IMR-90 (cell line): Measurements from ENCODE around the gene LENG9. TPM values are rescaled to one million over a fixed set of nuclear protein-coding genes. Genes with fewer than 3 reads are reported as not detected.

ENCODE experiments used
- ATAC-seq: fragments of 200-7000 bp; cut with Tn5 transposase; 2 replicates; pipeline ENCODE4 v1.9.1; 2020; ENCODE audit warnings: low read depth, mild to moderate bottlenecking, moderate library complexity
- BruUV-seq: library from RNA; stranded (reverse); fragments of 400-500 nt; replicated peaks from 2 replicates; lab custom pipeline; 2021; lab: Mats Ljungman, UMichigan
- CTCF ChIA-PET: fragments of 300-600 bp; formaldehyde crosslinking; extraction: SDS; loops from one replicate; lab custom pipeline; 2021; ENCODE audit warnings: antibody characterized with exemption; lab: Yijun Ruan, JAX
- POLR2A ChIA-PET: fragments of 300-600 bp; sonication (Branson Sonifier 250); formaldehyde crosslinking; loops from one replicate; lab custom pipeline; 2022; ENCODE audit warnings: antibody characterized with exemption; ENCODE audit not compliant: unreplicated experiment; lab: Charles Lee
- DNase-seq: peaks from one replicate; pipeline ENCODE4 v3.0.0; 2013
- H2AFZ ChIP-seq: replicated peaks from 2 replicates; pipeline ENCODE3; 2013; ENCODE audit warnings: low read length, mild to moderate bottlenecking; ENCODE audit not compliant: poor library complexity
- H2AK5ac ChIP-seq: 2 replicates; pipeline ENCODE4 v1.6.1; 2013; ENCODE audit warnings: low read depth, low read length, inconsistent platforms
- H2AK9ac ChIP-seq: replicated peaks from 2 replicates; pipeline ENCODE3; 2013; ENCODE audit warnings: mild to moderate bottlenecking, low read depth, low read length, moderate library complexity; ENCODE audit not compliant: poor library complexity
- H2BK120ac ChIP-seq: 2 replicates; pipeline ENCODE4 v1.6.1; 2013; ENCODE audit warnings: low read depth, low read length, inconsistent platforms
- H2BK15ac ChIP-seq: 3 replicates; pipeline ENCODE4 v1.6.1; 2013; ENCODE audit warnings: low read depth, low read length, inconsistent platforms
- H2BK20ac ChIP-seq: 2 replicates; pipeline ENCODE4 v1.6.1; 2013; ENCODE audit warnings: low read depth, mild to moderate bottlenecking, inconsistent platforms, low read length, moderate library complexity
- H2BK5ac ChIP-seq: 2 replicates; pipeline ENCODE4 v1.6.1; 2013; ENCODE audit warnings: mild to moderate bottlenecking, low read depth, low read length, inconsistent platforms; ENCODE audit not compliant: poor library complexity, severe bottlenecking
- H3K14ac ChIP-seq: replicated peaks from 2 replicates; pipeline ENCODE4 v1.6.1; 2013; ENCODE audit warnings: low read depth, low read length, inconsistent platforms
- H3K18ac ChIP-seq: 2 replicates; pipeline ENCODE4 v1.6.1; 2013; ENCODE audit warnings: low read depth, low read length, control low read depth
- H3K23ac ChIP-seq: 2 replicates; pipeline ENCODE4 v1.6.1; 2013; ENCODE audit warnings: low read depth, low read length, inconsistent platforms
- H3K27ac ChIP-seq: 2 replicates; pipeline ENCODE4 v1.5.1; 2013; ENCODE audit warnings: mild to moderate bottlenecking, control low read depth, low read length; ENCODE audit not compliant: insufficient read depth
- H3K27me3 ChIP-seq: 2 replicates; pipeline ENCODE4 v1.6.1; 2013; ENCODE audit warnings: low read length; ENCODE audit not compliant: control insufficient read depth, insufficient read depth
- H3K36me3 ChIP-seq: 2 replicates; pipeline ENCODE4 v1.6.1; 2013; ENCODE audit warnings: low read length, mixed read lengths; ENCODE audit not compliant: control insufficient read depth, insufficient read depth
- H3K4ac ChIP-seq: 2 replicates; pipeline ENCODE4 v1.6.1; 2013; ENCODE audit warnings: low read depth, low read length, inconsistent platforms
- H3K4me1 ChIP-seq: 2 replicates; pipeline ENCODE4 v1.6.1; 2013; ENCODE audit warnings: low read length, mixed read lengths; ENCODE audit not compliant: control insufficient read depth, insufficient read depth
- H3K4me2 ChIP-seq: 2 replicates; pipeline ENCODE4 v1.6.1; 2013; ENCODE audit warnings: low read depth, mild to moderate bottlenecking, control low read depth, low read length, moderate library complexity
- H3K4me3 ChIP-seq: 2 replicates; pipeline ENCODE4 v1.5.1; 2013; ENCODE audit warnings: low read depth, mild to moderate bottlenecking, control low read depth, low read length, moderate library complexity; ENCODE audit not compliant: insufficient read depth
- H3K56ac ChIP-seq: 2 replicates; pipeline ENCODE4 v1.6.1; 2013; ENCODE audit warnings: low read length, inconsistent platforms; ENCODE audit not compliant: insufficient read depth; ENCODE audit errors: extremely low read depth
- H3K79me1 ChIP-seq, 2 experiments: 2 replicates each; pipeline ENCODE4 v1.6.1; 2013; ENCODE audit warnings: low read length in 2 of 2, inconsistent platforms in 1 of 2, low read depth in 1 of 2
- H3K9ac ChIP-seq: 2 replicates; pipeline ENCODE4 v1.6.1; 2013; ENCODE audit warnings: low read depth, low read length, control low read depth
- H3K9me1 ChIP-seq: 2 replicates; pipeline ENCODE4 v1.6.1; 2013; ENCODE audit warnings: low read length, inconsistent platforms; ENCODE audit not compliant: insufficient read depth
- H3K9me3 ChIP-seq: 2 replicates; pipeline ENCODE4 v1.6.1; 2013; ENCODE audit warnings: low read length; ENCODE audit not compliant: control insufficient read depth, insufficient read depth
- H4K20me1 ChIP-seq: 2 replicates; pipeline ENCODE4 v1.6.1; 2013; ENCODE audit warnings: low read length, inconsistent platforms; ENCODE audit not compliant: insufficient read depth
- H4K5ac ChIP-seq: 2 replicates; pipeline ENCODE4 v1.6.1; 2013; ENCODE audit warnings: mild to moderate bottlenecking, low read depth, low read length, control low read depth
- H4K8ac ChIP-seq, 2 experiments: 2 replicates each; pipeline ENCODE4 v1.6.1; 2013; ENCODE audit warnings: low read depth in 2 of 2, low read length in 2 of 2, control low read depth in 1 of 2, inconsistent platforms in 1 of 2
- H4K91ac ChIP-seq: 2 replicates; pipeline ENCODE4 v1.6.1; 2013; ENCODE audit warnings: low read depth, low read length, inconsistent platforms; ENCODE audit not compliant: insufficient read depth
- BHLHE40 ChIP-seq: fragments of 150-350 bp; IDR thresholded peaks from 2 replicates; pipeline ENCODE4 v1.6.1; 2016; ENCODE audit warnings: mild to moderate bottlenecking, low read depth, low read length
- CEBPB ChIP-seq: IDR thresholded peaks from 2 replicates; pipeline ENCODE4 v1.6.1; 2012; ENCODE audit warnings: low read depth, low read length, improper control_type of control experiment
- CHD1 ChIP-seq: IDR thresholded peaks from 2 replicates; pipeline ENCODE4 v1.6.1; 2012; ENCODE audit warnings: low read depth, low read length, improper control_type of control experiment
- ELK1 ChIP-seq: fragments of 150-350 bp; IDR thresholded peaks from 2 replicates; pipeline ENCODE4 v1.6.1; 2016; ENCODE audit warnings: low read depth, mild to moderate bottlenecking, low read length, moderate library complexity, borderline replicate concordance
- FOS ChIP-seq: fragments of 150-350 bp; IDR thresholded peaks from 2 replicates; pipeline ENCODE4 v1.6.1; 2016; ENCODE audit warnings: low read depth, low read length
- MAZ ChIP-seq: IDR thresholded peaks from 2 replicates; pipeline ENCODE4 v1.6.1; 2012; ENCODE audit warnings: low read depth, mild to moderate bottlenecking, low read length, improper control_type of control experiment, moderate library complexity, borderline replicate concordance
- NFE2L2 ChIP-seq: fragments of 150-350 bp; IDR thresholded peaks from 2 replicates; pipeline ENCODE4 v1.6.1; 2016; ENCODE audit warnings: low read depth, mild to moderate bottlenecking, low read length
- POLR2A ChIP-seq: IDR thresholded peaks from 2 replicates; pipeline ENCODE4 v1.6.1; 2012; ENCODE audit warnings: mild to moderate bottlenecking, low read depth, low read length
- RAD21 ChIP-seq: IDR thresholded peaks from 2 replicates; pipeline ENCODE4 v1.6.1; 2012; ENCODE audit warnings: low read length, improper control_type of control experiment
- RCOR1 ChIP-seq: IDR thresholded peaks from 2 replicates; pipeline ENCODE4 v1.6.1; 2012; ENCODE audit warnings: mild to moderate bottlenecking, low read length, improper control_type of control experiment; ENCODE audit not compliant: insufficient replicate concordance
- RFX5 ChIP-seq: IDR thresholded peaks from 2 replicates; pipeline ENCODE4 v1.8.0; 2012; ENCODE audit warnings: low read depth, mild to moderate bottlenecking, low read length, moderate library complexity
- SMC3 ChIP-seq: fragments of 150-350 bp; IDR thresholded peaks from 2 replicates; pipeline ENCODE4 v1.6.1; 2016; ENCODE audit warnings: low read depth, mild to moderate bottlenecking, antibody characterized with exemption, low read length, moderate library complexity
- USF2 ChIP-seq: fragments of 150-350 bp; IDR thresholded peaks from 2 replicates; pipeline ENCODE4 v1.6.1; 2017; ENCODE audit warnings: mild to moderate bottlenecking, antibody characterized with exemption, low read length, low read depth
- WGBS, 2 experiments: methylation state at CpG; one replicate each; pipeline versions ENCODE4 v1.1.5 to v1.1.7; 2013; ENCODE audit warnings: missing lambda C conversion rate in 2 of 2; ENCODE audit not compliant: insufficient read length in 1 of 2; ENCODE audit errors: extremely low coverage in 2 of 2; 5-methylcytosine and 5-hydroxymethylcytosine counted together
- dilution Hi-C: fragments of 300-500 bp; cut with HindIII; formaldehyde crosslinking; loops from one replicate; pipeline ENCODE4 v1.14.3; 2018; ENCODE audit warnings: low sequenced_read_pairs; ENCODE audit not compliant: unreplicated experiment
- in situ Hi-C: fragments of 300-500 bp; cut with MboI; formaldehyde crosslinking; loops from 3 replicates; pipeline ENCODE4 v1.14.3; 2019; ENCODE audit warnings: low sequenced_read_pairs, inconsistent platforms, mixed read lengths
- intact Hi-C: fragments of 100-400 bp; cut with micrococcal nuclease; formaldehyde crosslinking; loops from 2 replicates; pipeline ENCODE4 v1.10.0; 2022
- polyA plus RNA-seq, 3 experiments: library from polyadenylated mRNA; depleted of rRNA; stranded (reverse); fragments of >200 nt; gene quantifications; 2 replicates each; pipeline ENCODE4 v1.2.3, GENCODE V29; 2012; ENCODE audit warnings: low replicate concordance in 1 of 3
- total RNA-seq: library from RNA; depleted of rRNA; stranded (reverse); fragments of >200 nt; gene quantifications from 2 replicates; pipeline ENCODE4 v1.2.3, GENCODE V29; 2012

The LENG9 gene
- total and polyA plus RNA-seq, 2 of the 4 experiments (the other 2 are of a cell fraction) = 0.94 to 1.1 TPM

- no peak for TF ChIP-seq CEBPB
Observed at GRCh38 chr19:54418930-54419800, 44.4 kb downstream of the LENG9 start (continued).

GRCh38 chr19:54418030-54418929, 45.3 kb downstream of the LENG9 start:
- H2AFZ ChIP-seq = peak overlapping the region; percentile 44
- no peak overlapping the region for H2BK20ac ChIP-seq
- no peak overlapping the region for H3K4ac ChIP-seq
- no peak overlapping the region for H2BK5ac ChIP-seq
- no peak overlapping the region for H4K5ac ChIP-seq
- H3K27ac ChIP-seq = no peak overlapping the region
- H4K20me1 ChIP-seq = no peaks in the 10 kb centered on the region
- peaks cover 3% of the 10 kb centered on the region; the same call in 1 of the 2 replicates for H3K9me1 ChIP-seq
- peak; percentile 19 for DNase-seq
- no peak overlapping the region; the same call in 1 of the 2 replicates for H3K4me2 ChIP-seq
- no peak overlapping the region for H4K8ac ChIP-seq
- no peak overlapping the region for H4K91ac ChIP-seq
- no peak overlapping the region for H3K23ac ChIP-seq
- H2BK15ac ChIP-seq = no peak overlapping the region
- H2AK9ac ChIP-seq = no peak overlapping the region
- dilution Hi-C loops = no loop called here
- H3K9me3 ChIP-seq = peaks cover 4% of the 10 kb centered on the region; the same call in 1 of the 2 replicates
- H3K56ac ChIP-seq = no peak overlapping the region
- no peaks in the 10 kb centered on the region for H3K79me1 ChIP-seq
- WGBS, 2 experiments = 33% methylated on average over 4 of the region's 25 CpGs; no CpG with 5 or more reads in 1 of the 2 experiments
- in situ Hi-C loops = no loop called here
- ChIA-PET POLR2A (no interaction called here), CTCF (no interaction called here)
- H3K14ac ChIP-seq = no peak overlapping the region
- BruUV-seq = no TSS peak
- no peak overlapping the region for H3K18ac ChIP-seq
- peak; percentile 54 for ATAC-seq
- H3K36me3 ChIP-seq = no peaks in the 10 kb centered on the region
- no peak overlapping the region for H2BK120ac ChIP-seq
- no peak overlapping the region for H3K4me3 ChIP-seq
- no peak overlapping the region for H3K9ac ChIP-seq
- no peak overlapping the region for H2AK5ac ChIP-seq
- intact Hi-C loops = no loop called here
- H3K27me3 ChIP-seq = peaks cover 35% of the 10 kb centered on the region
- no peaks in the 10 kb centered on the region for H3K4me1 ChIP-seq
- TF ChIP-seq CHD1 (no peak), USF2 (no peak), RCOR1 (no peak), POLR2A (no peak), NFE2L2 (no peak), MAZ (no peak), RAD21 (no peak), RFX5 (no peak), SMC3 (no peak), ELK1 (no peak), FOS (no peak), BHLHE40 (no peak)
